OCI-LY1 (cell line): ENCODE measurements around the gene MYO16.

Experiments
- CTCF ChIP-seq: fragments of 200-600 bp; sonication (generic), shearing (Covaris generic); IDR thresholded peaks from 2 replicates; pipeline ENCODE4 v1.5.1; 2017; ENCODE audit warnings: mild to moderate bottlenecking, antibody characterized with exemption, low read length, moderate library complexity, mixed read lengths
- EZH2 ChIP-seq: fragments of 200-600 bp; sonication (generic), shearing (Covaris generic); IDR thresholded peaks from 2 replicates; pipeline ENCODE4 v1.8.0; 2017; ENCODE audit warnings: borderline replicate concordance, mixed run types, mild to moderate bottlenecking, antibody characterized with exemption, low read length, moderate library complexity, mixed read lengths

DNA sequence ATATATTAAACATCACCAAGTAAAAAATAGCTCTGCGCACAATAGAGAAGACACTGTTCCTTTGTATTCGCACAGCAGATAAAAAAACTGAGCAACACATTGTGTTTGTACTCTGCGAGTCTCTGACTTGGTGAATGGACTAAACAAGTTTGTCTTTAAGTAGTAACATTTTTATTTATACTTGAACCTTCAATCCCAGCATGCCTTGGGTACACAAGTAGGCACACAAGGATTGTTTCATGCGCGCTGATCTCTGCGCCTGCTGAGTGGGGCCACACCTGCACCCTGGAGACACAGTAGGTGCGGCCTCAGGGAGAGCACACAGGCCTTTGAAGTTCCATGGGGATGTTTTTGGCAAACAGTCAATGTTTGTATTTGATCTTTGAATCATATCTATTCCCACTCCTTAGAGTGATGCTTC lies 318.9 kb downstream of the MYO16 start:
- TF ChIP-seq CTCF (no peak), EZH2 (no peak)
